Smooth muscle cell (in vitro differentiated cells): Measurements from ENCODE around the gene ECM2. TPM values are rescaled to one million over a fixed set of nuclear protein-coding genes. Genes with fewer than 3 reads are reported as not detected.
A peak's percentile ranks its signal among the peaks of the same experiment; 100 is the strongest.

Experiments used
- DNase-seq: peaks from one replicate; lab custom pipeline; 2025; ENCODE audit not compliant: unreplicated experiment; lab: John Stamatoyannopoulos, UW
- H2AFZ ChIP-seq: fragments of 200-600 bp; sonication (generic); 2 replicates; pipeline ENCODE4 v1.6.0; 2016; ENCODE audit warnings: antibody characterized with exemption, low read depth, mild to moderate bottlenecking
- H3F3A ChIP-seq: fragments of 200-600 bp; sonication (generic); 2 replicates; pipeline ENCODE4 v1.6.0; 2017; ENCODE audit warnings: antibody characterized with exemption, low read depth
- H3K27ac ChIP-seq: fragments of 200-600 bp; sonication (generic); 2 replicates; pipeline ENCODE4 v1.5.1; 2016; ENCODE audit warnings: low read depth, mild to moderate bottlenecking
- H3K27me3 ChIP-seq: fragments of 200-600 bp; sonication (generic); 2 replicates; pipeline ENCODE4 v1.6.1; 2016; ENCODE audit warnings: low read depth, mild to moderate bottlenecking
- H3K36me3 ChIP-seq: fragments of 200-600 bp; sonication (generic); 2 replicates; pipeline ENCODE4 v1.5.1; 2016; ENCODE audit warnings: low read depth
- H3K4me1 ChIP-seq: fragments of 200-600 bp; sonication (generic); 2 replicates; pipeline ENCODE4 v1.5.1; 2016; ENCODE audit warnings: low read depth
- H3K4me2 ChIP-seq: fragments of 200-600 bp; sonication (generic); 2 replicates; pipeline ENCODE4 v1.6.0; 2016; ENCODE audit warnings: mild to moderate bottlenecking
- H3K4me3 ChIP-seq: fragments of 200-600 bp; sonication (generic); 2 replicates; pipeline ENCODE4 v1.5.1; 2016; ENCODE audit warnings: mild to moderate bottlenecking
- H3K79me2 ChIP-seq: fragments of 200-600 bp; sonication (generic); 2 replicates; pipeline ENCODE4 v1.6.0; 2016; ENCODE audit warnings: low read depth, mild to moderate bottlenecking
- H3K9ac ChIP-seq: fragments of 200-600 bp; sonication (generic); 2 replicates; pipeline ENCODE4 v1.6.0; 2016; ENCODE audit warnings: low read depth
- H3K9me3 ChIP-seq: fragments of 200-600 bp; sonication (generic); replicated peaks from 2 replicates; pipeline ENCODE4 v1.5.1; 2016; ENCODE audit warnings: low read depth
- H4K20me1 ChIP-seq: fragments of 200-600 bp; sonication (generic); 2 replicates; pipeline ENCODE4 v1.6.0; 2016; ENCODE audit warnings: low read depth
- WGBS: methylation state at CpG from one replicate; pipeline ENCODE4 v1.1.7; 2016; ENCODE audit warnings: low lambda C conversion rate; 5-methylcytosine and 5-hydroxymethylcytosine counted together
- polyA plus RNA-seq: library from polyadenylated mRNA; unstranded; fragments of >200 nt; fragmentation: Nextera tagmentation; extraction: Ambion mirVana; gene quantifications from 2 replicates; pipeline ENCODE4 v1.2.1, GENCODE V29; 2016
- total RNA-seq: library from RNA; depleted of rRNA; stranded (reverse); fragments of >200 nt; gene quantifications from 2 replicates; pipeline ENCODE4 v1.2.3, GENCODE V29; 2014
- TF ChIP-seq, protein P1 (sequence below): fragments of 200-600 bp; sonication (generic); IDR thresholded peaks from 2 replicates; pipeline ENCODE4 v1.5.1; 2017; ENCODE audit warnings: borderline replicate concordance, mild to moderate bottlenecking, antibody characterized with exemption; ENCODE audit not compliant: insufficient read depth, poor library complexity, severe bottlenecking

ECM2 gene
- total and polyA plus RNA-seq, 2 experiments from 2014 or later, result 0.27 to 0.37 TPM

DNA sequence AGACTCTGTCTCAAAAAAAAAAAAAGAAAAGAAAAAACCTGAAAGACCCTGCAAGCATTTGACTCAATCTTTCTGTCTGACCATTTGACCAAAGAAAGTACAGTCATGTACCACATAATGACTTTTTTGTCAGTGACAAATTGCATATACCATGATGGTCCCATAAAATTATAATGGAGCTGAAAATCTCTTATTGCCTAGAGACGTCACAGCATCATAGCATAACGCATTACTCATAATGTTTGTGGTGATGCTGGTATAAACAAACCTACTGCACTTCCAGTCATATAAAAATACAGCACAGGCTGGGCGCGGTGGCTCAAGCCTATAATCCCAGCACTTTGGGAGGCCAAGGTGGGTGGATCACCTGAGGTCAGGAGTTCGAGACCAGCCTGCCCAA, 10.5 kb downstream of the ECM2 start:
- Histone ChIP-seq H2AFZ (no peak overlapping the region), H3K79me2 (no peaks in the 10 kb centered on the region), H3F3A (no peaks in the 10 kb centered on the region), H3K36me3 (no peaks in the 10 kb centered on the region), H3K27me3 (no peaks in the 10 kb centered on the region), H4K20me1 (no peaks in the 10 kb centered on the region), H3K4me2 (no peak overlapping the region), H3K27ac (peak overlapping the region; percentile 17), H3K9me3 (no peaks in the 10 kb centered on the region), H3K4me3 (no peak overlapping the region), H3K9ac (no peak overlapping the region), H3K4me1 (no peaks in the 10 kb centered on the region)
- WGBS, result 54% methylated on average over 5 of the region's 5 CpGs
- no peak for DNase-seq
- TF ChIP-seq, protein P1, sequence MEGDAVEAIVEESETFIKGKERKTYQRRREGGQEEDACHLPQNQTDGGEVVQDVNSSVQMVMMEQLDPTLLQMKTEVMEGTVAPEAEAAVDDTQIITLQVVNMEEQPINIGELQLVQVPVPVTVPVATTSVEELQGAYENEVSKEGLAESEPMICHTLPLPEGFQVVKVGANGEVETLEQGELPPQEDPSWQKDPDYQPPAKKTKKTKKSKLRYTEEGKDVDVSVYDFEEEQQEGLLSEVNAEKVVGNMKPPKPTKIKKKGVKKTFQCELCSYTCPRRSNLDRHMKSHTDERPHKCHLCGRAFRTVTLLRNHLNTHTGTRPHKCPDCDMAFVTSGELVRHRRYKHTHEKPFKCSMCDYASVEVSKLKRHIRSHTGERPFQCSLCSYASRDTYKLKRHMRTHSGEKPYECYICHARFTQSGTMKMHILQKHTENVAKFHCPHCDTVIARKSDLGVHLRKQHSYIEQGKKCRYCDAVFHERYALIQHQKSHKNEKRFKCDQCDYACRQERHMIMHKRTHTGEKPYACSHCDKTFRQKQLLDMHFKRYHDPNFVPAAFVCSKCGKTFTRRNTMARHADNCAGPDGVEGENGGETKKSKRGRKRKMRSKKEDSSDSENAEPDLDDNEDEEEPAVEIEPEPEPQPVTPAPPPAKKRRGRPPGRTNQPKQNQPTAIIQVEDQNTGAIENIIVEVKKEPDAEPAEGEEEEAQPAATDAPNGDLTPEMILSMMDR, result no peak

DNA sequence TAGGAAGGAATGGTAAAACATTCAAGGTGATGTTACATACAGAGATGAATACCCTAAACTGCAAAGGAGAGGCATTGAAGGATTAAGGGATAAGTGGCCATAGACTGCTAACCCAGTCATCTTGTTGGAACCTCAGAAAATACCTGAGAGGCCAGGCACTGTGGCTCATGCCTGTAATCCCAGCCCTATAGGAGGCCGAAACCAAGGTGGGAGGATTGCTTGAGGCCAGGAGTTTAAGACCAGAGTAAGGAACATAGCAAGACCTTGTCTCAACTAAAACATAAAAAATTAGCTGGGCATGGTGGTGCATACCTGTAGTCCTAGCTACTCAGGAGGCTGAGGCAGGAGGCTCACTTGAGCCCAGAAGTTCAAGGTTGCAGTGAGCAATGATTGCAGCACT, 10.9 kb downstream of the ECM2 start:
- Histone ChIP-seq H3K4me2 (no peak overlapping the region), H3K36me3 (no peaks in the 10 kb centered on the region), H3K27ac (peak overlapping the region; percentile 17), H2AFZ (no peak overlapping the region), H3K4me1 (no peaks in the 10 kb centered on the region), H4K20me1 (no peaks in the 10 kb centered on the region), H3K79me2 (no peaks in the 10 kb centered on the region), H3F3A (no peaks in the 10 kb centered on the region), H3K27me3 (no peaks in the 10 kb centered on the region), H3K9me3 (no peaks in the 10 kb centered on the region), H3K9ac (peak overlapping the region; percentile 1), H3K4me3 (no peak overlapping the region)
- TF ChIP-seq, protein P1, result no peak
- WGBS, result 96% methylated on average over 1 of the region's 1 CpG
- DNase-seq, result no peak

DNA sequence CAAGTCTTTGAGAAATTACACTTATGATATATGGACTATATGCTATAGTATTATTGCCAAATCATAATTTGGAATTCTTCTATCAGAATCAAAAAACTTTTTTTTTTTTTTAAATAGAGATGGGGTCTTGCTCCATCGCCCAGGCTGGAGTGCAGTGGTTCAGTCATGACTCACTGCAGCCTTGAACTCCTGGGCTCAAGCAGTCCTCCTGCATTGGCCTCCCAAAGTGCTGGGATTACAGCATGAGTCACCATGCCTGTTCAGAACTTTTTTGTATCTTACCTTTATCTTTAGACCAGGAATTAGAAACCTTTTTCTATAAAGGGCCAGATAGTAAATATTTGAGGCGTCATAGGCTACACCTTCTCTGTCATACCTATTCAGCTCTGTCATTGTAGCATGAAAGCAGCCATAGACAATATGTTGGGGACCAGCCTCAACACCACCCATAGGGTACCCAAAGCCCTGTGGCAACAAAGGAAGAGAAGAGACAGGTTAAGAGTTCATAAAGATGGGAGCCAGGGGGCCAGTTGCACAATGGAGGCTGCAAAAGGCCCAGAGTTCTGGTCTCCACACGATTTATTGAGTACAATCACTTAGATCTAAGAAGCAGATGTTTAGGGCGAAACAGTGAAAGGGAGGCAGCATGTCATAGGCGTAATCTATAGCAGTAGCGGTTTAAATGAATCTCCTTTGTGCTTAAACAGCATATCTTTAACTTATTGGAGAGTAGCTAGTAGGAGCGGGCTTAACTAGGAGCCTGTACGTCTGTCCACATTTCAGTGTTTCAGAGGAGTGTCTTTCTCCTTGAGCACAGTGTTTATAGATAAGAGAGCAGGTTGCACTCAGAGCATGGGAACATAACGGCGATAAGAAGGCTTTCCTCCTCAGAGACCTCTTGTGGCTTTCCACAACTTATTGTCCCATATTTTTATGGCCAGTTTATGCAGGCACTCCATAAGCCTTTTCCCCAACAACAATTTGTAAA, 12.5 kb downstream of the ECM2 start:
- TF ChIP-seq, protein P1, result no peak
- H3K36me3 ChIP-seq, result no peaks in the 10 kb centered on the region
- H3K4me3 ChIP-seq, result no peak overlapping the region
- no peaks in the 10 kb centered on the region for H3F3A ChIP-seq
- no peaks in the 10 kb centered on the region for H4K20me1 ChIP-seq
- DNase-seq, result no peak
- no peak overlapping the region for H3K4me2 ChIP-seq
- no peaks in the 10 kb centered on the region for H3K79me2 ChIP-seq
- H2AFZ ChIP-seq, result no peak overlapping the region
- WGBS, result 68% methylated on average over 10 of the region's 10 CpGs
- H3K9ac ChIP-seq, result no peak overlapping the region
- H3K27me3 ChIP-seq, result no peaks in the 10 kb centered on the region
- no peaks in the 10 kb centered on the region for H3K9me3 ChIP-seq
- no peak overlapping the region for H3K27ac ChIP-seq
- H3K4me1 ChIP-seq, result no peaks in the 10 kb centered on the region
